A549 (cell line): Measurements from ENCODE around the gene HSD17B2.

Source experiments
- GATA3 ChIP-seq: IDR thresholded peaks from 2 replicates; pipeline ENCODE4 v1.6.1; 2012; ENCODE audit warnings: borderline replicate concordance
- HDAC2 ChIP-seq: fragments of 200-600 bp; sonication (generic); IDR thresholded peaks from 2 replicates; pipeline ENCODE4 v1.6.1; 2016
- JUNB ChIP-seq: fragments of >200 bp; sonication (Bioruptor Twin); formaldehyde crosslinking; IDR thresholded peaks from 2 replicates; pipeline ENCODE4 v1.6.1; 2016
- MYC ChIP-seq: IDR thresholded peaks from 2 replicates; pipeline ENCODE4 v1.6.1; 2012; ENCODE audit warnings: mild to moderate bottlenecking, inconsistent platforms, low read length, improper control_type of control experiment, borderline replicate concordance
- TF ChIP-seq, protein P1 (sequence below): fragments of >200 bp; sonication (Bioruptor Twin); formaldehyde crosslinking; IDR thresholded peaks from 3 replicates; pipeline ENCODE4 v1.5.1; 2016
- TF ChIP-seq, protein P2 (sequence below): fragments of 250-450 bp; sonication (Bioruptor Pico); IDR thresholded peaks from 2 replicates; pipeline ENCODE4 v1.5.0; 2021; ENCODE audit warnings: mild to moderate bottlenecking, moderate library complexity, borderline replicate concordance

DNA sequence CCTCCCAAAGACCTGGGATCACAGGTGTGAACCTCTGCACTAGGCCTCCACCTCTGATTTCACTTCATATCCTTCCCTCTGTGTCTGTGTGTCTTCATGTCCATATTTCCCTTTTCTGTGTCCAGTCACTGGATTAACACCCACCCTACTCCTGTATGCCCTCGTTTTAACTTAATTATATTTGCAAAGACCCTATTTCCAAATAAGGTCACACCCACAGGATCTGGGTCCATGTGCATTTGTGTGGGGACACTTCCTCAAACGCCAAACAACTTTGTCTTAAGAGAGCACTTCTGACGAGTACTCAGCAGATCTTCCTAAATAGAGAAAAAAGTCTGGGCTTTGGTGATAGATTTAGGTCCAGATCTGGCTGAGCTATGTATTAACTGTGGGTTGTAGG is 78.7 kb downstream of the HSD17B2 start:
- no peak for TF ChIP-seq JUNB
- TF ChIP-seq, protein P1, sequence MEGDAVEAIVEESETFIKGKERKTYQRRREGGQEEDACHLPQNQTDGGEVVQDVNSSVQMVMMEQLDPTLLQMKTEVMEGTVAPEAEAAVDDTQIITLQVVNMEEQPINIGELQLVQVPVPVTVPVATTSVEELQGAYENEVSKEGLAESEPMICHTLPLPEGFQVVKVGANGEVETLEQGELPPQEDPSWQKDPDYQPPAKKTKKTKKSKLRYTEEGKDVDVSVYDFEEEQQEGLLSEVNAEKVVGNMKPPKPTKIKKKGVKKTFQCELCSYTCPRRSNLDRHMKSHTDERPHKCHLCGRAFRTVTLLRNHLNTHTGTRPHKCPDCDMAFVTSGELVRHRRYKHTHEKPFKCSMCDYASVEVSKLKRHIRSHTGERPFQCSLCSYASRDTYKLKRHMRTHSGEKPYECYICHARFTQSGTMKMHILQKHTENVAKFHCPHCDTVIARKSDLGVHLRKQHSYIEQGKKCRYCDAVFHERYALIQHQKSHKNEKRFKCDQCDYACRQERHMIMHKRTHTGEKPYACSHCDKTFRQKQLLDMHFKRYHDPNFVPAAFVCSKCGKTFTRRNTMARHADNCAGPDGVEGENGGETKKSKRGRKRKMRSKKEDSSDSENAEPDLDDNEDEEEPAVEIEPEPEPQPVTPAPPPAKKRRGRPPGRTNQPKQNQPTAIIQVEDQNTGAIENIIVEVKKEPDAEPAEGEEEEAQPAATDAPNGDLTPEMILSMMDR, result no peak
- no peak for TF ChIP-seq GATA3
- no peak for TF ChIP-seq MYC
- TF ChIP-seq HDAC2, result no peak
- TF ChIP-seq, protein P2, sequence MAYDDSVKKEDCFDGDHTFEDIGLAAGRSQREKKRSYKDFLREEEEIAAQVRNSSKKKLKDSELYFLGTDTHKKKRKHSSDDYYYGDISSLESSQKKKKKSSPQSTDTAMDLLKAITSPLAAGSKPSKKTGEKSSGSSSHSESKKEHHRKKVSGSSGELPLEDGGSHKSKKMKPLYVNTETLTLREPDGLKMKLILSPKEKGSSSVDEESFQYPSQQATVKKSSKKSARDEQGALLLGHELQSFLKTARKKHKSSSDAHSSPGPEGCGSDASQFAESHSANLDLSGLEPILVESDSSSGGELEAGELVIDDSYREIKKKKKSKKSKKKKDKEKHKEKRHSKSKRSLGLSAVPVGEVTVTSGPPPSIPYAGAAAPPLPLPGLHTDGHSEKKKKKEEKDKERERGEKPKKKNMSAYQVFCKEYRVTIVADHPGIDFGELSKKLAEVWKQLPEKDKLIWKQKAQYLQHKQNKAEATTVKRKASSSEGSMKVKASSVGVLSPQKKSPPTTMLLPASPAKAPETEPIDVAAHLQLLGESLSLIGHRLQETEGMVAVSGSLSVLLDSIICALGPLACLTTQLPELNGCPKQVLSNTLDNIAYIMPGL (CRISPR knock-in tag), result no peak
